HG02571 (cell line): Measurements from ENCODE around the gene MICALL2.

Source experiments
- ATAC-seq: cut with Tn5 transposase; IDR thresholded peaks from one replicate; pipeline ENCODE4 v1.9.1; 2021; ENCODE audit warnings: mild to moderate bottlenecking, moderate library complexity; ENCODE audit not compliant: unreplicated experiment

MICALL2 gene

DNA sequence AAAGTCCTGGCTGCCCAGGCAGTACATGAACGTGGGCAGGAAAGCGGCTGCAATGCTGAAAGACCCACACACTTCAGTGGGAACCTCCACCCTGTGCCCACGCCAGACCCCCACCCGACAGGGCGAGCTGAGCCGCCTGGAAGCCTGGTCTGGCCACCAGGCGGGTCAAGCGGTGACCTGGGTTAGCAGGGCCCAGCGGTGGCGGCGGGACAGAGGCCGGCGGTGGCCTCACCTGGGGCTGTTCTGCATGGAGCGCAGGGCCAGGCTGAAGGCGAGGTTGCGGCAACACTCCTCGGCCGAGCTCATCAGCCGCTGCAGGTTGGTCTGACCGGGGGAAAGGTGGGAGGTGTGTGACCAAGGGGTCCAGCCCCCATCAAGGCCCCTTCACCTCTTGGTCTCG lies 11.6 kb upstream of the MICALL2 start:
- no peak for ATAC-seq

GRCh38 chr7:1468643-1469298 lies 9.5 kb upstream of the MICALL2 start:
- ATAC-seq, result no peak

- ATAC-seq, result no peak
Measured at GRCh38 chr7:1468203-1468602, 8.9 kb upstream of the MICALL2 start.

DNA sequence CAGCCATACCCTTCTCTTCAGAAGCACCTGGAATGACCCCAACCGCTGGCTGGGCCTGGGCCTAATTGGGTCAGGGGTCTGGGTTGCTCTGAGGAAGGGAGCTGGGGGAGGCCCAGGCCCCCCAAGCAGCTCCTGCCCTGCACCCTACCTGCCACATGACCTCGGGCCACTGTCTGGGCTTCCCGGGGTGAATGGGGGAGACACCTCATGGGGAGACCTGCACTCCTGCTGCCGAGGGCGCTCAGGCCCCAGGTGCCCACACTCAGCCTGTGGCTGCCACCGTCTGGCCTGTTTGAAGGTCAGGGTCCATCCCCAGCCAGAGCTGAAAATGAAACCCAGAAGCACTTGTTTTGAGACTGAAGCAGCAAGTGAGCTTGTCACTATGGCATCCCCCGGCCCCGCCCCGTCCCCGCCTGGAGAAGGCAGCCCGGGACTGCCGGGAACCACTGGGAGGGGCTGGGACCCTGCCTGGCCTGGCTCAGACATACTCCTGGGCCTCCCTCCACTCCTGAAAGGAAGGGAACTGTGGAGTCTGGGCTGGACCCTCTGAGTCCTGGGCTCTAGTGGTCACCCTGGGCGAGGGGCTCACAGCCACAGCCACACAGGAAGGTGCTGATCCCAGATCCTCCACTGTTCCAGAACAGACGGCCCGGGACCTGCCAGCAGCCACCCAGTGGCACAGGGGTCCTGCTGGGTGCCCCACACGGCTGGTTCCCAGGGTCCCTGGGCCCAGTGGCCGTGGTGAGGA lies 7.4 kb upstream of the MICALL2 start:
- ATAC-seq, result no peak

DNA sequence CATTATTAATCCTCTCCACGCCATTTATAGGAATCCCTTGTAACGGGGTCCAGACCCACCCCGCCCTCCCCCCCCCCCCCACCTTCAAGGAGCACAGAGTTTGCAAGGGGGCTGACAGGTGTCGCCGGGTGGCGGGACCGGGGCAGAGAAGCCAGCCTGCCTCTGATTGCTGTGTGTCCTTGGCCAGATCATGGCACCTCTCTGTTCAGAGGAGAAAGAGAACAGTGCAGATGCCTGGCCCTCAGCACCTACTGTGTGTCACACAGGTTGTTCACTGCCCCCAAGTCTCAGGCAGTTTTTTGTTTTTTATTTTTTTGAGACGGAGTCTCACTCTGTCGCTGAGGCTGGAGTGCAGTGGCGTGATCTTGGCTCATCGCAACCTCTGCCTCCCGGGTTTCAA lies 5.4 kb upstream of the MICALL2 start:
- ATAC-seq, result no peak

- ATAC-seq, result no peak
Measured at GRCh38 chr7:1463676-1464223, 4.5 kb upstream of the MICALL2 start.

DNA sequence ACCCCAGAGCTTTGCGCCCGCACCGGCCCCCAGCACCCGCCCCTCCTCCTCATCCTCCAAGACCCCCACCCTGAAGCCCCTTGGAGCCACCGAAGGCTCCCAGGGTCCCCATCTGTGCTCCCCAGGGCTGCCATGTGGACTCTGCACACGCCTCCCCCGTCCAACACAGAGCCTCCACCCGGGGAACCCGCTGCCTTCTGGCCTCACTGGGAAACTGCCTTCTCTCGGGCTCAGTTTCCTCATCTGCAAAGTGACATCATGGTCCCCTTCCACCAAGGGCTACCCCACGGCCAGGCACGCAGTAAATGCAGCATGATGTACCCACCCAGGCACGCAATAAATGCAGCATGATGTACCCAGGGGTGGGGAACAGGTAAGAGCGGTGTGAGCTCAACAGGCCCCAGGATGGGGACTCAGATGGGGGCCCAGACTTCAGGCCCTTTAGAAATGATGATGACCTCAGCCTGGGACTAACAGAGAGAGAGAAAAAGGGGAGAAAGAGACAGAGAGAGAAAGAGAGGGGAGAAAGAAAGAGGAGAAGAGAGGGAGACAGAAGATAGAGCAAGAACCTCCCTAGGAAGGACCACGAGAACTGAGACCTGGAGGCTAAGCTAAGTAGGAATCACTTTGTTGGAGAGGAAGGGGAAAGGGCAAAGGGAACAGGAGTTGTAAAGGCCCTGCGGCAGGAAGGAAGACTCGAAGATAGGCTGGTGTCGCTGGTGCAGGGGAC lies 2.5 kb upstream of the MICALL2 start:
- ATAC-seq, result no peak

- ATAC-seq, result no peak
Measured at GRCh38 chr7:1460821-1461645, 1.8 kb upstream of the MICALL2 start.

DNA sequence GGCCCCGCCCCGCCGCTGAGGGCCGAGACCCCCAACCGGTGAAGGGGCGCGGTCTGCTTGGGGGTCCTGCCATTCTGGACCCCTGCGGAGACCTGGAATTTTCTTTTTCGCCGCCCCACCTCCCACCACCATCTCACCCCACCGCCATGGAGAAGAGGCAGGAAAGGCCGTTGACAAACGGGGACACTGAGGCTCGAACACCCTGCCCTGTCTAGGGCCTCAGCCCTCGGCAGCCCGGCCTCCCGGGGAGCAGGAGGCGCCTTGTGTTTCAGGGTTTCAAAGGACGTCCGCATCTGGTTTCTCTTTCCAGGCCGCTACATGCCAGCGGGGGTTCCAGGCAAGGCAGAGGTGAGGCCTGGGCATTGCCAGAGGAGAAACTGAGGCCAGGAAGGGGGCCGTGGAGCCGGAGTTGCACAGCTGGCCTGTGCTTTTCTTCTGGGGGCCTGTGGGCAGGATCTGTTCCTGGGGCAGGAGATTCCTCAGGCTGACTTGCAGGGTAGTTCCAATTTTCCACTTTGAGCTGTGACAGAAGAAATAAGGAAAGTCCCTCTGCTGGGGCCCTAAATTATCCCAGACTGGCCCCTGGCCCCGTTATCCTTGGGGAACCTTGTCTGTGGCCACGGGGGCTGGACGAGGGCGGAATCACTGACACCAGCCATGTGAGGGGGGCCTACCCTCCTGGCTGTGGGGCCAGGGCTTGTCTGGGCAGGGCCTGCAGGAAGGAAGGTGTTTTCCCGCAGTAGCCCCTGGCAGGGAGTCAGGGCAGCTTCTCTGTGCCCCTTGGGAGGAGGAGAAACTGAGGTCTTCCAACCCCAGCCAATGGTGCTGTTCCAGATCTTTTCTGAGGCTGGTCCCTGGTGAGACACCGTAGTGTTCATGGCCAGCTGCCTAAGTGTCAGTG lies 900 bp upstream of the MICALL2 start:
- no peak for ATAC-seq

DNA sequence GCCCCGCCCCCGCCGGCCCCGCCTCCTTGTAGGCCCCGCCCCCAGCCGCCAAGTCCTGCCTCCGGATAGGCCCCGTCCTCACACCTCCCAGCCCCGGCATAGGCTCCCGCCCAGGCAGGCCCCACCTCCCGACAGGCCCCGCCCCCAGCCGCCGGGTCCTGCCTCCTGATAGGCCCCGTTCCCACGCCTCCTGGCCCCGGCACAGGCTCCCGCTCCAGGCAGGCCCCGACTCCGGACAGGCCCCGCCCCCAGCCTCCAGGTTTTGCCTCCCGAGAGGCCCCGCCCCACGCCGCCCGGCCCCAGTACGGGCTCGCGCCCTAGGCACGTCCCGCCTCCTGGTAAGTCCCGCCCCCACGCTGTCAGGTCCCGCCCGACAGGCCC lies 232 bp upstream of the MICALL2 start:
- ATAC-seq, result peak; percentile 87

DNA sequence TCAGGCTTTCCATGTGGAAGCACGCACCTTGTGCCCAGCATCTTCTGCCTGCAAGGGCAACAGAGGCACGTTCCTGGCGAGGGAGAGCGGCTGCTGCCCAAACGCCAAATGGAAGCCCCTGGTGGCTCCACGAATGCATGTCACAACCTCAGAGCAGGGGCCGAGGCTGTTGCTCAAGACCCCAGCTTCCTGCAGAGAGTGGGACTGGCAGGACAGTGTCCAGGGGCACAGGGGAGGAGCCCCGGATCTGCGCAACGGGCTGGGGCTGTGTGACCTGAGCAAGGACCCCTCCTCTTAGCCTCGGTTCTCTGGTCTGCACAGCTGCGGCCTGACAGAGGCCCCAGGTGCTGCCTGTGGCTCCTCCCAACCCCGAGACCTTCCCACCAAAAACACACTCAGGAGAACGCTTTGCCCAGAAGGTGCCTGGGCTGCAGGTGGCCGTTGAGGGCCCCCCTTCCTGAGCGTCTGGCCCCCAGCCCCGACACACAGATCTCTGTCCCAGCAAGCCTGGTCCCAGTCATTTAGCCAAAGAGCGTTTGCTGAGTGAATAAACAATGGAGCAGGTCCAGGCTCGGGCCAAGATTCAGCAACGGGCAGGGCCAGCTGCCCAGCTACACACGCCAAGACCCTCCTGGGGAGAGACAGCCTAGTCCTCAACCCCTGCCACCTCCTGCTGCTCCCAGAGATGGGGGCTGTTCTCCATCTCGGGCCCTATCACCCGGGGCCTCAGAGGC lies 1.2 kb downstream of the MICALL2 start:
- ATAC-seq, result no peak

DNA sequence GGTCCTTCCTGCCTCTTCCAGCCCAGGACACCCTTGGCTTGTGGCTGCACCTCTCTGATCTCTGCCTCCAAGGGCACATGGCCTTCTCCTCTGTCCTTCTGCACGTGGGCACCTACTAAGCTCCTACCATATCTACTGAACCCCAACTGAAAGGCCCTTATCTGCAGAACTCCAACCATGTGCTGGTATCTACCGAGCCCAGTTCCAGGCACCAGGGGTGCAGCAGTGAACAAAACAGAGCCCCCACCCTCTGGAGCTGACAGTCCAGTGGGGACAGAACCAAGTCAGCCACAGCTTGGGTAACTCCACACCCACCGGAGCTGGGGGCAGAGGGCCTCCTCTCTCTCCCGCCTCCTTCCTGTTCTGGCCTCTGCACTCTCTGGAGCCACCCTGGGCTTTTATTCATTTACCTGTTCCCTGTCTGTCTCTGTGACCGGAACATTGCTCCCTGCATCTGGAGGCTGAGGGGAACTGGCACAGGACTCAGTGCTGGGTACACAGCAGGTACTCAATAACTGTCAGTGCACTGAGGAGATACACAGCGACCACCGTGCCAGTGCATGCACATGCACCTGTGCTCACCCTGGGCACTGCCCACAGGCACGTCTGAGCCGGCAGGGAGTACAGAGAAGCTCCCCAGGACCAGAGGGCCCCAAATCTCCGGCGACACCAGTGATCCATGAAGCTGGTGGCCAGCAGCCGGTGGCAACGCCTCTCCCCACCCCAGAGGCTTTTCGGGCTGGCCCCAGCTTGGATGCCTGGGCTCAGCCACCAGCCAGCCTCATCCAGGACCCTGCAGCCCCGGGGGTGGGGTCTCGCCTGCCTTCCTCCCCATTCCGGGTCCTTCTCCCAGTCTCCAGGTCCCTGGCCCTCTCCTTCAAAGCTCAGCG lies 2.0 kb downstream of the MICALL2 start:
- no peak for ATAC-seq

- no peak for ATAC-seq
Measured at GRCh38 chr7:1455955-1456354, 3.3 kb downstream of the MICALL2 start.

DNA sequence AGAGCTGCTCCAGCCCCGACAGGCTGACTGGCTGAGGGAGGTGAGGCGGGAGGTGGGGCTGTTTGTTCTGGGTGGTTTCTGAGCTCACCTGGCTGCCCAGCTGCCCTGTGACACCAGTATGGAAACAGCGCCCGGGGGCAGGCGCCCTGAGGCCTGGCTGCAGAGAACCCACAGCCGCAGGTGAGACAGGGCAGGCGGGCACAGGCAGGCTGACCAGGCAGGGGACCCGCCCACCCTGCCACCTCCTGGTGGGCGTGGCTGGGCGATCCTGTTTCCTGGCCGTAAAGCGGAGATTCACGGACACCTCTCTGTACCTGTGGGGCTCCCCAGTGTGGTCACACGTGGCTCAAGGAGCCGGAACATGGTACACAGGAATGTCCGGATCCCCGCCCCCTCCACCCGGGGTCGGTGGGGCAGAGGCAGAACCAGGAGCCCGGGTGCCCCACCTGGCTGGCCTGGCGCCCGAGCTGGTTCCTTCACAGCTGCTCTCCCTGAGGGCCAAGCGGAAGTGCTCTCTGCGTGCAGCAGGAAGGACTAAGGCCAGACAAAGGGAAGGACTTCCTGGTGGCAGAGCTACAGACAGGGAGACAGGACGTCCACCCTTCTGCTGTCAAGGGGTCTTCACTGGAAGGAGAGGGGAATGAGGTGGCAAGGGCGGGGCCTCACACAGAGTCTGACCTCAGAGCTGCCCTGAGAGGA lies 3.9 kb downstream of the MICALL2 start:
- ATAC-seq, result no peak

DNA sequence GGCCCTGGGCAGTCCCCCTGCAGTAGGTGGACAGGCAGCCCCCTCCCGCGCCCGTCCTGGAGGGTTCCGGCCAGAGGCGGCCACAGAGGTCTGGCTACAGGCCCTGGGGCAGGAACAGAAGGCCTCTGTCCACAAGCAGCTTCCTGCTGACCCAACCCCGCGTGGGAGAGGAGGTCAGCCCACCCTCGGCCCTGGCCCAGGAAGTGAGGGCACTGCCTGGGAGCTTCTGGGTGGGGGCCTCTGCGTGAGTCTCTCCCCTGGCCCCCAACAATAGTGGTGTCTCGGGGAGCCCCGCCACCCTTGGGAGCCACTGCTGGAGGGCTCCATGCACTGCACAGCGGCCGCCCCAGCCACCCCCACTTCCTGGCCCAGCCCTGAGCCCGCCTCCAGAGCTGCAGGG lies 4.7 kb downstream of the MICALL2 start:
- ATAC-seq, result no peak

DNA sequence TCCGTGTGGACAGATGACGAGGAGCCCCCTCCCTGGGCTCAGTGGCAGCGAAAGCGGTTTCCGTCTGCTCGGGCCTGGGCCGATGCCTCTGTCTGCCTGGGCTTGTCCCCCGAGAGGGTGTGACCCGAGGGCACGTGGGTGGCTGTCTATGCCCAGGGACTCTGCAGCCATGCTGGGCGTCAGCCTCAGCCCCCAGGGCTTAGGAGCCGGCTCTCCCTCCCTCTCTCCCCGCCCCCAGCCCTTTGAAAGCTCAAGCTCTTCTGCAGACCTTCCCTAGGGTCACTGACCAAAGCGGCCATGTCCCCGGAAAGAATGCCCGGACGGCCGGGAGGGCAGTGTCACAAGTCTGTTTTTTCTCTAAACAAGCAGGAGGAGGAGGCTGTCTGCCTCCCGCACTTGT lies 7.1 kb downstream of the MICALL2 start:
- ATAC-seq, result no peak

DNA sequence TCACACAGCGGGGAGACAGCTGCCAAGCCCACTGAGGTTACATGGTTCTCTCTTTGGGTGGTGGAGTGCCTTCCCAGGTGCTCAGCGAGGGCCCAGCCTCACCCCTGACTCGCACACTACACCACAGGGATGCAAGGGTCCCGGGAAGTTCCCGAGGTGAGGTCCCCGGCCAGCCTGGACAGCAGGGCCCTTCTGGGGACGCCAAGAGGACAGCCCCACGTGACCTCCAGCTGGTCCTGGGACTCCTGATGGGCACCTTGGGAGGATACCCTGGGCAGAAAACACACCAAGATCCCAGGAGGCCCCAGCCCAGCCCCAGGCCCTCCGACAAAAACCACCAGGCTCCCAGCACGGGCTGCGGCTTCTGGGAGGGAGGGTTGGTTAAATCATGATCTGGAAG lies 8.3 kb downstream of the MICALL2 start:
- ATAC-seq, result no peak

GRCh38 chr7:1450431-1450830 lies 8.8 kb downstream of the MICALL2 start:
- ATAC-seq, result no peak
